Embryonic facial prominence (tissue), 1 donor: ENCODE results near the gene PYGL.
A peak's percentile ranks its signal among the peaks of the same experiment; 100 is the strongest.
"Not testable (repeated sequence)": the region's sequence is repeated elsewhere in the genome, so short reads cannot be mapped to it uniquely, and the experiment has no call there.

Experiments
- DNase-seq: peaks from one replicate; pipeline ENCODE4 v3.0.0-alpha.2; 2016; ENCODE audit errors: extremely low spot score

The PYGL gene

GRCh38 chr14:50943943-50944646, at the start of gene PYGL:
Gene PYGL, minus strand, starts transcription at chr14:50944483. Its CDS starts 80 bp downstream, at chr14:50944403.
- no peak for DNase-seq

- DNase-seq: no peak
Observed at GRCh38 chr14:50985859-50986331, 41.6 kb upstream of the PYGL start.

GRCh38 chr14:50985124-50985858, 41.0 kb upstream of the PYGL start:
- no peak for DNase-seq

- no peak for DNase-seq
Observed at GRCh38 chr14:50984036-50984710, 39.9 kb upstream of the PYGL start.

GRCh38 chr14:50979941-50980850, 35.9 kb upstream of the PYGL start:
- no peak for DNase-seq

- DNase-seq: no peak
Observed at GRCh38 chr14:50978888-50979287, 34.6 kb upstream of the PYGL start.

GRCh38 chr14:50978529-50978871, 34.2 kb upstream of the PYGL start:
- no peak for DNase-seq

GRCh38 chr14:50977863-50978528, 33.7 kb upstream of the PYGL start:
- no peak for DNase-seq

- DNase-seq: no peak
Observed at GRCh38 chr14:50974118-50974517, 29.8 kb upstream of the PYGL start.

GRCh38 chr14:50972734-50973133, 28.5 kb upstream of the PYGL start:
- DNase-seq: no peak

- DNase-seq: no peak
Observed at GRCh38 chr14:50970886-50971781, 26.9 kb upstream of the PYGL start.

- DNase-seq: no peak
Observed at GRCh38 chr14:50967790-50968189, 23.5 kb upstream of the PYGL start.

GRCh38 chr14:50967103-50967502, 22.8 kb upstream of the PYGL start:
- DNase-seq: no peak

GRCh38 chr14:50964683-50965390, 20.6 kb upstream of the PYGL start:
- peak; percentile 51 for DNase-seq

- no peak for DNase-seq
Observed at GRCh38 chr14:50963919-50964318, 19.6 kb upstream of the PYGL start.

- no peak for DNase-seq
Observed at GRCh38 chr14:50961605-50962221, 17.4 kb upstream of the PYGL start.

- no peak for DNase-seq
Observed at GRCh38 chr14:50957296-50957695, 13.0 kb upstream of the PYGL start.

- not testable (repeated sequence) for DNase-seq
Observed at GRCh38 chr14:50956421-50956820, 12.1 kb upstream of the PYGL start.
